D721Med (cell line): ENCODE measurements around the gene STH.

Experiments used
- DNase-seq: peaks from one replicate; pipeline ENCODE4 v3.0.0; 2011; ENCODE audit warnings: low spot score; ENCODE audit not compliant: insufficient read length
- FAIRE-seq: peaks from 2 replicates; lab custom pipeline; 2011; peaks lifted over from hg19 to GRCh38; lab: Jason Lieb, UNC
- CTCF ChIP-seq: IDR thresholded peaks from 2 replicates; pipeline ENCODE4 v1.5.1; 2012; ENCODE audit warnings: mild to moderate bottlenecking, control low read depth; ENCODE audit not compliant: insufficient read depth; ENCODE audit errors: missing control alignments

Gene STH

GRCh38 chr17:45973946-45974859 lies 24.8 kb upstream of the STH start:
- TF ChIP-seq CTCF: no peak
- no peak for DNase-seq
- FAIRE-seq: no peak

- DNase-seq: no peak
- TF ChIP-seq CTCF: no peak
- FAIRE-seq: no peak
Measured at GRCh38 chr17:45974916-45975630, 24.0 kb upstream of the STH start.

- no peak for DNase-seq
- TF ChIP-seq CTCF: no peak
- no peak for FAIRE-seq
Measured at GRCh38 chr17:45975640-45976295, 23.3 kb upstream of the STH start.

GRCh38 chr17:45976391-45976754 lies 22.7 kb upstream of the STH start:
- TF ChIP-seq CTCF: no peak
- no peak for FAIRE-seq

GRCh38 chr17:45976755-45977505 lies 22.1 kb upstream of the STH start:
- TF ChIP-seq CTCF: no peak
- FAIRE-seq (no peak), DNase-seq (no peak)

More at GRCh38 chr17:45976391-45976754, 22.7 kb upstream of the STH start:
- DNase-seq: no peak

- TF ChIP-seq CTCF: no peak
- no peak for FAIRE-seq
- no peak for DNase-seq
Measured at GRCh38 chr17:45977506-45977824, 21.6 kb upstream of the STH start.
